NOMO-1 (cell line): ENCODE results near the gene PLEKHA1.

ENCODE experiments used
- DNase-seq, 2 experiments: peaks; one replicate each; lab custom pipeline; 2025; ENCODE audit not compliant: unreplicated experiment in 2 of 2; lab: John Stamatoyannopoulos, UW

PLEKHA1 gene

GRCh38 chr10:122375679-122376160 is 1.2 kb downstream of the PLEKHA1 start:
- DNase-seq: no peak

- DNase-seq: no peak
Observed at GRCh38 chr10:122376364-122376961, 2.0 kb downstream of the PLEKHA1 start.

- no peak for DNase-seq
Observed at GRCh38 chr10:122379041-122379440, 4.5 kb downstream of the PLEKHA1 start.

GRCh38 chr10:122379537-122379936 is 5.0 kb downstream of the PLEKHA1 start:
- DNase-seq: no peak

GRCh38 chr10:122380703-122381102 is 6.2 kb downstream of the PLEKHA1 start:
- DNase-seq: no peak

GRCh38 chr10:122381680-122382079 is 7.2 kb downstream of the PLEKHA1 start:
- no peak for DNase-seq

GRCh38 chr10:122386514-122386913 is 12.0 kb downstream of the PLEKHA1 start:
- no peak for DNase-seq

GRCh38 chr10:122387572-122387971 is 13.1 kb downstream of the PLEKHA1 start:
- DNase-seq: no peak

GRCh38 chr10:122388287-122388997 is 13.9 kb downstream of the PLEKHA1 start:
- no peak for DNase-seq

GRCh38 chr10:122390271-122390670 is 15.8 kb downstream of the PLEKHA1 start:
- DNase-seq: no peak

- DNase-seq: no peak
Observed at GRCh38 chr10:122390679-122391078, 16.2 kb downstream of the PLEKHA1 start.

GRCh38 chr10:122391875-122392274 is 17.4 kb downstream of the PLEKHA1 start:
- DNase-seq: no peak

- DNase-seq: no peak
Observed at GRCh38 chr10:122392835-122393234, 18.3 kb downstream of the PLEKHA1 start.

- no peak for DNase-seq
Observed at GRCh38 chr10:122393288-122393687, 18.8 kb downstream of the PLEKHA1 start.

GRCh38 chr10:122402548-122403131 is 28.1 kb downstream of the PLEKHA1 start:
- no peak for DNase-seq

GRCh38 chr10:122404576-122404975 is 30.1 kb downstream of the PLEKHA1 start:
- no peak for DNase-seq

- no peak for DNase-seq
Observed at GRCh38 chr10:122407375-122408125, 33.0 kb downstream of the PLEKHA1 start.

GRCh38 chr10:122413327-122413726 is 38.8 kb downstream of the PLEKHA1 start:
- no peak for DNase-seq

GRCh38 chr10:122417667-122418066 is 43.2 kb downstream of the PLEKHA1 start:
- DNase-seq: no peak

GRCh38 chr10:122419016-122419415 is 44.5 kb downstream of the PLEKHA1 start:
- no peak for DNase-seq

- no peak for DNase-seq
Observed at GRCh38 chr10:122419876-122420623, 45.5 kb downstream of the PLEKHA1 start.
